IMR-90 (cell line): ENCODE data around the gene ZNF337. TPM values are rescaled to one million over a fixed set of nuclear protein-coding genes. Genes with fewer than 3 reads are reported as not detected.

Experiments used
- ATAC-seq: fragments of 200-7000 bp; cut with Tn5 transposase; 2 replicates; pipeline ENCODE4 v1.9.1; 2020; ENCODE audit warnings: low read depth, mild to moderate bottlenecking, moderate library complexity
- BruUV-seq: library from RNA; stranded (reverse); fragments of 400-500 nt; replicated peaks from 2 replicates; lab custom pipeline; 2021; lab: Mats Ljungman, UMichigan
- CTCF ChIA-PET: fragments of 300-600 bp; formaldehyde crosslinking; extraction: SDS; loops from one replicate; lab custom pipeline; 2021; ENCODE audit warnings: antibody characterized with exemption; lab: Yijun Ruan, JAX
- POLR2A ChIA-PET: fragments of 300-600 bp; sonication (Branson Sonifier 250); formaldehyde crosslinking; loops from one replicate; lab custom pipeline; 2022; ENCODE audit warnings: antibody characterized with exemption; ENCODE audit not compliant: unreplicated experiment; lab: Charles Lee
- DNase-seq: peaks from one replicate; pipeline ENCODE4 v3.0.0; 2013
- H2AFZ ChIP-seq: replicated peaks from 2 replicates; pipeline ENCODE3; 2013; ENCODE audit warnings: low read length, mild to moderate bottlenecking; ENCODE audit not compliant: poor library complexity
- H2AK5ac ChIP-seq: 2 replicates; pipeline ENCODE4 v1.6.1; 2013; ENCODE audit warnings: low read depth, low read length, inconsistent platforms
- H2AK9ac ChIP-seq: replicated peaks from 2 replicates; pipeline ENCODE3; 2013; ENCODE audit warnings: mild to moderate bottlenecking, low read depth, low read length, moderate library complexity; ENCODE audit not compliant: poor library complexity
- H2BK120ac ChIP-seq: 2 replicates; pipeline ENCODE4 v1.6.1; 2013; ENCODE audit warnings: low read depth, low read length, inconsistent platforms
- H2BK15ac ChIP-seq: 3 replicates; pipeline ENCODE4 v1.6.1; 2013; ENCODE audit warnings: low read depth, low read length, inconsistent platforms
- H2BK20ac ChIP-seq: 2 replicates; pipeline ENCODE4 v1.6.1; 2013; ENCODE audit warnings: low read depth, mild to moderate bottlenecking, inconsistent platforms, low read length, moderate library complexity
- H2BK5ac ChIP-seq: 2 replicates; pipeline ENCODE4 v1.6.1; 2013; ENCODE audit warnings: mild to moderate bottlenecking, low read depth, low read length, inconsistent platforms; ENCODE audit not compliant: poor library complexity, severe bottlenecking
- H3K14ac ChIP-seq: replicated peaks from 2 replicates; pipeline ENCODE4 v1.6.1; 2013; ENCODE audit warnings: low read depth, low read length, inconsistent platforms
- H3K18ac ChIP-seq: 2 replicates; pipeline ENCODE4 v1.6.1; 2013; ENCODE audit warnings: low read depth, low read length, control low read depth
- H3K23ac ChIP-seq: 2 replicates; pipeline ENCODE4 v1.6.1; 2013; ENCODE audit warnings: low read depth, low read length, inconsistent platforms
- H3K27ac ChIP-seq: 2 replicates; pipeline ENCODE4 v1.5.1; 2013; ENCODE audit warnings: mild to moderate bottlenecking, control low read depth, low read length; ENCODE audit not compliant: insufficient read depth
- H3K27me3 ChIP-seq: 2 replicates; pipeline ENCODE4 v1.6.1; 2013; ENCODE audit warnings: low read length; ENCODE audit not compliant: control insufficient read depth, insufficient read depth
- H3K36me3 ChIP-seq: 2 replicates; pipeline ENCODE4 v1.6.1; 2013; ENCODE audit warnings: low read length, mixed read lengths; ENCODE audit not compliant: control insufficient read depth, insufficient read depth
- H3K4ac ChIP-seq: 2 replicates; pipeline ENCODE4 v1.6.1; 2013; ENCODE audit warnings: low read depth, low read length, inconsistent platforms
- H3K4me1 ChIP-seq: 2 replicates; pipeline ENCODE4 v1.6.1; 2013; ENCODE audit warnings: low read length, mixed read lengths; ENCODE audit not compliant: control insufficient read depth, insufficient read depth
- H3K4me2 ChIP-seq: 2 replicates; pipeline ENCODE4 v1.6.1; 2013; ENCODE audit warnings: low read depth, mild to moderate bottlenecking, control low read depth, low read length, moderate library complexity
- H3K4me3 ChIP-seq: 2 replicates; pipeline ENCODE4 v1.5.1; 2013; ENCODE audit warnings: low read depth, mild to moderate bottlenecking, control low read depth, low read length, moderate library complexity; ENCODE audit not compliant: insufficient read depth
- H3K56ac ChIP-seq: 2 replicates; pipeline ENCODE4 v1.6.1; 2013; ENCODE audit warnings: low read length, inconsistent platforms; ENCODE audit not compliant: insufficient read depth; ENCODE audit errors: extremely low read depth
- H3K79me1 ChIP-seq, 2 experiments: 2 replicates each; pipeline ENCODE4 v1.6.1; 2013; ENCODE audit warnings: low read length in 2 of 2, inconsistent platforms in 1 of 2, low read depth in 1 of 2
- H3K9ac ChIP-seq: 2 replicates; pipeline ENCODE4 v1.6.1; 2013; ENCODE audit warnings: low read depth, low read length, control low read depth
- H3K9me1 ChIP-seq: 2 replicates; pipeline ENCODE4 v1.6.1; 2013; ENCODE audit warnings: low read length, inconsistent platforms; ENCODE audit not compliant: insufficient read depth
- H3K9me3 ChIP-seq: 2 replicates; pipeline ENCODE4 v1.6.1; 2013; ENCODE audit warnings: low read length; ENCODE audit not compliant: control insufficient read depth, insufficient read depth
- H4K20me1 ChIP-seq: 2 replicates; pipeline ENCODE4 v1.6.1; 2013; ENCODE audit warnings: low read length, inconsistent platforms; ENCODE audit not compliant: insufficient read depth
- H4K5ac ChIP-seq: 2 replicates; pipeline ENCODE4 v1.6.1; 2013; ENCODE audit warnings: mild to moderate bottlenecking, low read depth, low read length, control low read depth
- H4K8ac ChIP-seq, 2 experiments: 2 replicates each; pipeline ENCODE4 v1.6.1; 2013; ENCODE audit warnings: low read depth in 2 of 2, low read length in 2 of 2, control low read depth in 1 of 2, inconsistent platforms in 1 of 2
- H4K91ac ChIP-seq: 2 replicates; pipeline ENCODE4 v1.6.1; 2013; ENCODE audit warnings: low read depth, low read length, inconsistent platforms; ENCODE audit not compliant: insufficient read depth
- MAZ ChIP-seq: IDR thresholded peaks from 2 replicates; pipeline ENCODE4 v1.6.1; 2012; ENCODE audit warnings: low read depth, mild to moderate bottlenecking, low read length, improper control_type of control experiment, moderate library complexity, borderline replicate concordance
- POLR2A ChIP-seq: IDR thresholded peaks from 2 replicates; pipeline ENCODE4 v1.6.1; 2012; ENCODE audit warnings: mild to moderate bottlenecking, low read depth, low read length
- RAD21 ChIP-seq: IDR thresholded peaks from 2 replicates; pipeline ENCODE4 v1.6.1; 2012; ENCODE audit warnings: low read length, improper control_type of control experiment
- RCOR1 ChIP-seq: IDR thresholded peaks from 2 replicates; pipeline ENCODE4 v1.6.1; 2012; ENCODE audit warnings: mild to moderate bottlenecking, low read length, improper control_type of control experiment; ENCODE audit not compliant: insufficient replicate concordance
- RFX5 ChIP-seq: IDR thresholded peaks from 2 replicates; pipeline ENCODE4 v1.8.0; 2012; ENCODE audit warnings: low read depth, mild to moderate bottlenecking, low read length, moderate library complexity
- WGBS, 2 experiments: methylation state at CpG; one replicate each; pipeline versions ENCODE4 v1.1.5 to v1.1.7; 2013; ENCODE audit warnings: missing lambda C conversion rate in 2 of 2; ENCODE audit not compliant: insufficient read length in 1 of 2; ENCODE audit errors: extremely low coverage in 2 of 2; 5-methylcytosine and 5-hydroxymethylcytosine counted together
- dilution Hi-C: fragments of 300-500 bp; cut with HindIII; formaldehyde crosslinking; loops from one replicate; pipeline ENCODE4 v1.14.3; 2018; ENCODE audit warnings: low sequenced_read_pairs; ENCODE audit not compliant: unreplicated experiment
- in situ Hi-C: fragments of 300-500 bp; cut with MboI; formaldehyde crosslinking; loops from 3 replicates; pipeline ENCODE4 v1.14.3; 2019; ENCODE audit warnings: low sequenced_read_pairs, inconsistent platforms, mixed read lengths
- intact Hi-C: fragments of 100-400 bp; cut with micrococcal nuclease; formaldehyde crosslinking; loops from 2 replicates; pipeline ENCODE4 v1.10.0; 2022
- polyA plus RNA-seq, 3 experiments: library from polyadenylated mRNA; depleted of rRNA; stranded (reverse); fragments of >200 nt; gene quantifications; 2 replicates each; pipeline ENCODE4 v1.2.3, GENCODE V29; 2012; ENCODE audit warnings: low replicate concordance in 1 of 3
- total RNA-seq: library from RNA; depleted of rRNA; stranded (reverse); fragments of >200 nt; gene quantifications from 2 replicates; pipeline ENCODE4 v1.2.3, GENCODE V29; 2012
- TF ChIP-seq, protein P1 (sequence below): conservative IDR thresholded peaks from 2 replicates; pipeline ENCODE4 v1.5.1; 2012; ENCODE audit warnings: mild to moderate bottlenecking, low read depth, low read length, improper control_type of control experiment

Gene ZNF337
- total and polyA plus RNA-seq, 2 of the 4 experiments (the other 2 are of a cell fraction) = 10.4 to 16.5 TPM

DNA sequence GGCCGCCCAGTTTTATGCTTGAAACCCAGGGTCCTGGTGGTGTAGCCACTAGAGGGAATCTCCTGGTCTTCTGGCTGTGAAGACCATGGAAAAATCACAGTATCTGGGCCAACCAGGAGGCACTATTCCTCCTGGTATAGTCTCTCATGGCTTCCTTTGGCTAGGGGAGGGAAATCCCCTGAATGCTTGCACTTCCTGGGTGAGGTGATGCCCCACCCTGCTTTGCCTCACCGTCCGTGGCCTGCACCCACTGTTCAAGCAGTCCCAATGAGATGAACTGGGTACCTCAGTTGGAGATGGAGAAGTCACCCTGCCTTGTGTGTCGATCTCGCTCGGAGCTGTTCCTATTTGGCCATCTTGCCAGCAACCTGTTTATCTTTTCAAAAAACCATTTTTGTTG, 10.1 kb upstream of the ZNF337 start:
- no peaks in the 10 kb centered on the region for H3K27me3 ChIP-seq
- no peak overlapping the region for H3K18ac ChIP-seq
- no peak overlapping the region for H3K4ac ChIP-seq
- no peaks in the 10 kb centered on the region for H3K9me3 ChIP-seq
- H2AFZ ChIP-seq = no peak overlapping the region
- 100% methylated on average over 1 of the region's 6 CpGs; no CpG with 5 or more reads in 1 of the 2 experiments for WGBS, 2 experiments
- no peak for TF ChIP-seq POLR2A
- no peak for TF ChIP-seq RCOR1
- TF ChIP-seq MAZ = no peak
- no peak for TF ChIP-seq RAD21
- TF ChIP-seq, protein P1, sequence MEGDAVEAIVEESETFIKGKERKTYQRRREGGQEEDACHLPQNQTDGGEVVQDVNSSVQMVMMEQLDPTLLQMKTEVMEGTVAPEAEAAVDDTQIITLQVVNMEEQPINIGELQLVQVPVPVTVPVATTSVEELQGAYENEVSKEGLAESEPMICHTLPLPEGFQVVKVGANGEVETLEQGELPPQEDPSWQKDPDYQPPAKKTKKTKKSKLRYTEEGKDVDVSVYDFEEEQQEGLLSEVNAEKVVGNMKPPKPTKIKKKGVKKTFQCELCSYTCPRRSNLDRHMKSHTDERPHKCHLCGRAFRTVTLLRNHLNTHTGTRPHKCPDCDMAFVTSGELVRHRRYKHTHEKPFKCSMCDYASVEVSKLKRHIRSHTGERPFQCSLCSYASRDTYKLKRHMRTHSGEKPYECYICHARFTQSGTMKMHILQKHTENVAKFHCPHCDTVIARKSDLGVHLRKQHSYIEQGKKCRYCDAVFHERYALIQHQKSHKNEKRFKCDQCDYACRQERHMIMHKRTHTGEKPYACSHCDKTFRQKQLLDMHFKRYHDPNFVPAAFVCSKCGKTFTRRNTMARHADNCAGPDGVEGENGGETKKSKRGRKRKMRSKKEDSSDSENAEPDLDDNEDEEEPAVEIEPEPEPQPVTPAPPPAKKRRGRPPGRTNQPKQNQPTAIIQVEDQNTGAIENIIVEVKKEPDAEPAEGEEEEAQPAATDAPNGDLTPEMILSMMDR = no peak
- TF ChIP-seq RFX5 = no peak
- H3K4me3 ChIP-seq = no peak overlapping the region
- no peak overlapping the region for H2BK20ac ChIP-seq
- no peak for ATAC-seq
- in situ Hi-C loops = no loop called here
- no peak overlapping the region for H3K14ac ChIP-seq
- no peaks in the 10 kb centered on the region for H3K79me1 ChIP-seq
- dilution Hi-C loops = no loop called here
- no peak overlapping the region for H2BK120ac ChIP-seq
- no peak overlapping the region for H4K5ac ChIP-seq
- H3K4me1 ChIP-seq = no peaks in the 10 kb centered on the region
- H4K20me1 ChIP-seq = no peaks in the 10 kb centered on the region
- BruUV-seq = no TSS peak
- intact Hi-C loops = no loop called here
- H3K9ac ChIP-seq = no peak overlapping the region
- H3K4me2 ChIP-seq = no peak overlapping the region
- no peak overlapping the region for H2BK15ac ChIP-seq
- no peak overlapping the region for H2AK9ac ChIP-seq
- no peak for DNase-seq
- H3K23ac ChIP-seq = no peak overlapping the region
- ChIA-PET CTCF (interaction anchor here (0.5 kb wide), 1 partner anchor 537 kb away, joined by 3 read pairs; no protein-coding TSS in a partner anchor), POLR2A (no interaction called here)
- no peaks in the 10 kb centered on the region for H3K36me3 ChIP-seq
- H3K9me1 ChIP-seq = no peaks in the 10 kb centered on the region
- H4K8ac ChIP-seq = no peak overlapping the region
- H3K56ac ChIP-seq = no peak overlapping the region
- no peak overlapping the region for H4K91ac ChIP-seq
- no peak overlapping the region for H3K27ac ChIP-seq
- H2BK5ac ChIP-seq = no peak overlapping the region
- H2AK5ac ChIP-seq = no peak overlapping the region
